GM21360 (cell line): ENCODE data around the gene CT47C1.
A peak's percentile ranks its signal among the peaks of the same experiment; 100 is the strongest.

Source experiments
- ATAC-seq: cut with Tn5 transposase; IDR thresholded peaks from one replicate; pipeline ENCODE4 v1.9.1; 2021; ENCODE audit warnings: mild to moderate bottlenecking, moderate library complexity; ENCODE audit not compliant: unreplicated experiment

The CT47C1 gene

GRCh38 chrX:119073200-119073905, 560 bp downstream of the CT47C1 start:
- no peak for ATAC-seq

DNA sequence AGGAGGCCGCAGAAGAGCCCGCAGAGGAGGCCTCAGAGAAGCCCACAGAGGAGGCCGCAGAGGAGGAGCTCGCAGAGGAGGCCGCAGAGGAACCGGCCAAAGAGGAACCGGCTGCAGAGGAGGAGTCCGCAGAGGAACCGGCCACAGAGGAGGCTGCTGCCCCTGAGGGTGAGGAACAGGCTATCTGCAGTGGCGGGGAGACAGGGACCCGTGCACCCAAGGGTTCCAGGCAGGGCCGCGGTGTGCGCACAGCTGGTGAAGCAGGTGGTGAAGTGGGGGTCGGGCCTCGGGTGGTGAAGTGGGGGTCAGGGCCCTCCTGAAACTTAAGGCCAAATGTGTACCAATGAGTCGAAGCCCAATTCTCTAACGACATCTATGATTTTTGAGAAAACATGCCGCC, 1.1 kb downstream of the CT47C1 start:
- no peak for ATAC-seq

GRCh38 chrX:119075270-119076025, 2.7 kb downstream of the CT47C1 start:
- ATAC-seq, result no peak

GRCh38 chrX:119082278-119082677, 9.5 kb downstream of the CT47C1 start:
- ATAC-seq, result no peak

GRCh38 chrX:119084766-119085165, 12.0 kb downstream of the CT47C1 start:
- ATAC-seq, result no peak

DNA sequence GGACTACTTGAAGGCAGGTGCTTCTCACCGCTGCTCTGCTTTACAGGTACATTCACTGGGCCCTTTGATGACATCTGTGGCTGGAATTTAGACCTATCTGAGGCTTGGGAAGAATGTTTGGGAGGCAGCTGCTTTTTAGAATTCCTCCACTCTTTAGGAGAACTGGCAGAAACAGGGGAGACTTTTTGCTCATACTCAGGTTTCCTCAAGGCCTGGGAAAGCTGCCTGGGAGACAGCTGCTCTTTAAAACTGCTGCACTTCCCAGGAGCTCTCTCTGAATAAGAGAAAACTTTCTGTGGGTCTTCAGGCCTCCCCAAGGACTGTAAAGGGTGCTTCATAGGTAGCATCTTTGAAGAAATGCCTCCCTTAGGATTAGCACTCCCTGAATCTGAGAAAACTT, 14.3 kb downstream of the CT47C1 start:
- no peak for ATAC-seq

- no peak for ATAC-seq
Observed at GRCh38 chrX:119089619-119090018, 16.8 kb downstream of the CT47C1 start.

DNA sequence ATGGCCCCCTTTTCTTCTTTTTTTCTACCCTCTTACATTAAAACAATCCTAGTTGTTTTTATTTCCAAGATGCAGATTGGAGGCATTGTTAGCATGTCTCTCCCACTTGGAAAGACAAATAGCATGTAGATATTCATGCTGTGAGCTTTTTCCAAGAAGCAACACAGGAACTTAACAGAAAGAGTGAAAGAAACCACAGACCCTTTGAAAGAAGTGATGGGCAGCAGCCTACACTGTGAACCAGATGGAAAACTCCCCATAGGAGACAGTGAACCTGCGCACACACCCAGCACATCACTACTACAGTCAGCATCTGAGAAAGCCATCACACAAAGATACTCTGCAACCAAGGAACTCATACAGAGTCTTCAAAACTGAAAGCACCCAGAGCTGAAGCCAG, 17.8 kb downstream of the CT47C1 start:
- no peak for ATAC-seq

DNA sequence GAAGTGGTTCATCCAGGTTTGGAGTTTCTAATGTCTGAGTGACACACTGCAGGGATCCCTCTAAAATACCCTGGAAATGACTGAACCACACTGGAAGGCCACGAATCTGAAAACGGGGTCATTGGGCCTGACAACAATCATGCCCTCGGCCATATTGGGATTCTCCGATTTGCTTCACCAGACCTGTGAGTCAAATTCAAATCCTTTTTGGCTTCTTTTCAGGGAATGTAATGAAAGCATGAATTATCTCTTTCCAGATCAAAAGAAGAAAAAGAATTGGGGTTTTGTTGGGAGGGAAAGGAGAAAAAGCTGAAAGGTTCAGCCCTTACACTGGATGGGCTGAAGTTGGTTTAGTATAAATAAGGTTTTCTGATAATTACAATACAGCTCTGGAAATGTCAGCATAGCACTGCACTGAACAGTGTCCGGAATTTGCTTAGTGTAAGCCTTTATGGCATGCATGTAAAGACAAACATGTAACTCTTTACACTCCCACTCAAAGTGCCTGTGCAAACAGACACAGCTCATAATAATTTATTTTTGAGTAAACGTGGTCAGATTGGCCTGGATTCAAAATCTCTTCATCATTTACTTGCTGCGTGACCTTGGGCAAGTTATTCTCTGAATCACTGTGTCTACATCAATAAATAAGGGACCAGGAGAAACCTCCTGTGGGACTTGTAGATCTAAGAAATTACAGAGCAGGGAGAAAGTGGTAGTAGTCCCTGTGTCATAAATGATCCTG, 21.4 kb downstream of the CT47C1 start:
- ATAC-seq, result no peak

DNA sequence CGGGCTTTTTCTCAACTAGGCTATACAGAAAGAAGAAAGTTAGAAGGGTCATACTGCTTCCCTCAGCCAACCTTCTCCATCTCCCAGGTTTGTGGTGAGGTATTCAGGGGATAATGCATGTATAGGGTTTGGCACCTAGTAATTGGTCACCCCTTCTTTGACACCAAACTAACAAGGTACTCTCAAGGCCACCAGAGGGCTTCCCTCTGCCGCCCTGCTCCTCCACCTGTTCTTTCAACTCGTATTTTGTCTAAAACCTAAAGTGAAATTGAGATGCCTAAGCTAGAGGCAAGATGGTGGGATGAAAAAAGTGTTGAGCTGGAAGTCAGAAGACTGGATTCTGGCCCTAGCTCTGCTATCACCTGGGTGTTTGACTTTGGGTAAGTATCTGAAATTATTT, 22.0 kb downstream of the CT47C1 start:
- ATAC-seq, result no peak

GRCh38 chrX:119095936-119096335, 23.1 kb downstream of the CT47C1 start:
- ATAC-seq, result no peak

DNA sequence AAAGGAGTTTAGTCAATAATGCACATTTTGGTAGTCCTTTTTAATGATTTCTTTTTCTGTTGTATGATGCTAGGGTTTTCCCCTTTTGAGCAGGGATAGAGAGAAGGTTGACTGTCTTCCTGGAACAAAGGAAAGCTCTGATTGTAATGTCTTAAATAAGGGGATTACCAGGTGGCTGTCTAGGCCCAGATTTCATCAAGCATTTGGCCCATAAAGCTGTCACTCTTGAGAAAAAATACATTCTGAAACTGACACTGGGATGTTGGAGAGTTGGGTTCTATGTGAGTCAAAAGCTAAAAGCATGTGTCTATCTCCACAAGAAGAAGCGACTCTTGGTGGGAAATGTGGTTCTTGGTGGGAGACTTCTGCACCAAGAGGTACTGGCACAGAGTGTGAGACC, 28.4 kb downstream of the CT47C1 start:
- no peak for ATAC-seq

GRCh38 chrX:119105826-119106225, 33.0 kb downstream of the CT47C1 start:
- no peak for ATAC-seq

DNA sequence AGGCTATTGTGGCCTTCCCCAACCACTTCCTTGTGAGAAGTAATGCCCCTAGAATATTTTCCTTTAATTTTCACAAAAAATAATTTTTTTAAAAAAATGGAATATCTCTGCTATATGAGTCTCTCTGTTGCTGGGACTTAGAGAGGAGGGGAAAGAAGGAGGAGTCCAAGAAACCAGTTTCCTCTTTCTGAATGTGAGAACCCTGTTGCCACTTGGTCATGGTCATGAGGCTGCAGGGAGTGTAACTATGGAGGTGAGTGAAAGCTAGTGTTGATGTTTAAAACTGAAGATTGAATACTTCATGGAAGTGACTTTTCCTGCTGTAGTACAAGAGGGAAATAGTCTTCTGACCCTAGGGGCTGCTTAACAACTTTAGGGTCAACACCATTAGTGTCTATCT, 34.4 kb downstream of the CT47C1 start:
- no peak for ATAC-seq

DNA sequence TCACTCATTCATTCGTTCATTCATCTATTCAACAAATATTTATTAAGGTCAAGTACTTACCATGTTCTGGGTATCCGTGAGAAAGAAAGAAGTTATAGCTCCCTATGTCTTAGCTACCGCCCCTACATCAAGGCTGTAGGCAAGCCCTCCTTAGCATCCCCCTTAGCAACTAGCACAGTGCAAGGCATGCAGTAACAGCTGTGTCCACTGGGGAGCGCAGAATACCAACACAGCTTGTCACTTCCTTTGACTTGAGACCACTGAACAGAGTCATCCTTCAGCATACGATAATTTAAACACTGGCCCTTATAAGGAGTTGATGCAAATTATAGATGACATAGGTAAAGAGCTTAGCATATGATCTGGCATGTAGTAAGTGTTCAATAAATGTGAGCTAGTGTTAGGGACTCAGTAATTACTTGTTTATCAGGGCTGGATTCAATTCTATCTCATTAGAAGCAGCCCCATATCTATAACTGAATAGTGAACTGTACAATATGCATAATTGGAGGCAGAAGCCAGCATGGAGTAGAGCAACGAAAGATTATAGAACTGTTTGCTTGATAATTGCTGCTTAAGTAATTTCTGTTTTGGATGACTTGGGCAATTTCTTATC, 46.1 kb downstream of the CT47C1 start:
- ATAC-seq, result peak; percentile 91

- ATAC-seq, result no peak
Observed at GRCh38 chrX:119121341-119121740, 48.5 kb downstream of the CT47C1 start.
